ENCODE results near the gene PRKG1. TPM values are rescaled to one million over a fixed set of nuclear protein-coding genes. Genes with fewer than 3 reads are reported as not detected.

The PRKG1 gene
- total and polyA plus RNA-seq, 2 donors (not counting 1 experiment from before 2014, with no cell fraction given), result not detected

GRCh38 chr10:52031771-52032170 lies 957.5 kb downstream of the PRKG1 start:
- H3K9ac ChIP-seq (ENCODE audit: low read length), result no peak overlapping the region
- H3K4me1 ChIP-seq (ENCODE audit: control insufficient read depth in 2 of 2, insufficient read depth in 2 of 2, low read length in 2 of 2), result no peaks in the 10 kb centered on the region
- intact Hi-C loops (cut with micrococcal nuclease), result no loop called here
- POLR2A ChIA-PET, result no interaction called here
- H4K20me1 ChIP-seq (ENCODE audit: control insufficient read depth, insufficient read depth, low read length, poor library complexity, severe bottlenecking), result no peaks in the 10 kb centered on the region
- H3K4me2 ChIP-seq (replicated peaks; ENCODE audit: low read depth, low read length, poor library complexity, severe bottlenecking), result no peak overlapping the region
- no peak overlapping the region for H3K27ac ChIP-seq (ENCODE audit: low read length in 2 of 2)
- Mint-ChIP-seq H3K27ac (no peak overlapping the region), H3K9me3 (ENCODE audit: insufficient read depth) (no peaks in the 10 kb centered on the region), H3K4me3 (no peak overlapping the region), H3K4me1 (no peaks in the 10 kb centered on the region), H3K27me3 (no peaks in the 10 kb centered on the region)
- DNase-seq (no peak), ATAC-seq (ENCODE audit: low read depth) (no peak)
- H3K79me2 ChIP-seq (ENCODE audit: control insufficient read depth, insufficient read depth, low read length), result no peaks in the 10 kb centered on the region
- H3K36me3 ChIP-seq (replicated peaks in 1 of 2; ENCODE audit: control extremely low read depth in 1 of 2, control insufficient read depth in 1 of 2, extremely low read depth in 1 of 2, insufficient read depth in 2 of 2, low read length in 1 of 2), result no peaks in the 10 kb centered on the region
- H3K27me3 ChIP-seq (replicated peaks in 1 of 4; ENCODE audit: control extremely low read depth in 1 of 4, control insufficient read depth in 3 of 4, insufficient read depth in 4 of 4, low read length in 3 of 4), result no peaks in the 10 kb centered on the region
- H3K4me3 ChIP-seq (ENCODE audit: control extremely low read depth in 1 of 5, extremely low read depth in 1 of 5, insufficient read depth in 1 of 5, low read depth in 2 of 5, low read length in 4 of 5), result no peak overlapping the region
- no peaks in the 10 kb centered on the region for H3K9me3 ChIP-seq (ENCODE audit: control extremely low read depth in 1 of 3, control insufficient read depth in 2 of 3, insufficient read depth in 1 of 3, low read length in 2 of 3)
- CTCF ChIA-PET, result no interaction called here
- TF ChIP-seq, protein P1, sequence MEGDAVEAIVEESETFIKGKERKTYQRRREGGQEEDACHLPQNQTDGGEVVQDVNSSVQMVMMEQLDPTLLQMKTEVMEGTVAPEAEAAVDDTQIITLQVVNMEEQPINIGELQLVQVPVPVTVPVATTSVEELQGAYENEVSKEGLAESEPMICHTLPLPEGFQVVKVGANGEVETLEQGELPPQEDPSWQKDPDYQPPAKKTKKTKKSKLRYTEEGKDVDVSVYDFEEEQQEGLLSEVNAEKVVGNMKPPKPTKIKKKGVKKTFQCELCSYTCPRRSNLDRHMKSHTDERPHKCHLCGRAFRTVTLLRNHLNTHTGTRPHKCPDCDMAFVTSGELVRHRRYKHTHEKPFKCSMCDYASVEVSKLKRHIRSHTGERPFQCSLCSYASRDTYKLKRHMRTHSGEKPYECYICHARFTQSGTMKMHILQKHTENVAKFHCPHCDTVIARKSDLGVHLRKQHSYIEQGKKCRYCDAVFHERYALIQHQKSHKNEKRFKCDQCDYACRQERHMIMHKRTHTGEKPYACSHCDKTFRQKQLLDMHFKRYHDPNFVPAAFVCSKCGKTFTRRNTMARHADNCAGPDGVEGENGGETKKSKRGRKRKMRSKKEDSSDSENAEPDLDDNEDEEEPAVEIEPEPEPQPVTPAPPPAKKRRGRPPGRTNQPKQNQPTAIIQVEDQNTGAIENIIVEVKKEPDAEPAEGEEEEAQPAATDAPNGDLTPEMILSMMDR (IDR thresholded peaks at IDR 0.05), result no peak
- TF ChIP-seq EZH2 (IDR thresholded peaks at IDR 0.05; ENCODE audit: borderline replicate concordance, insufficient read depth, low read depth, low read length, poor library complexity, severe bottlenecking), result no peak
- H2AFZ ChIP-seq (ENCODE audit: insufficient read depth, low read depth, low read length, poor library complexity, severe bottlenecking), result no peak overlapping the region

GRCh38 chr10:52032681-52033629 lies 958.7 kb downstream of the PRKG1 start:
- H3K27ac Mint-ChIP-seq, result no peak overlapping the region
- ATAC-seq (ENCODE audit: low read depth), result no peak
- no peak overlapping the region for H2AFZ ChIP-seq (ENCODE audit: insufficient read depth, low read depth, low read length, poor library complexity, severe bottlenecking)
- no peaks in the 10 kb centered on the region for H3K27me3 ChIP-seq (replicated peaks in 1 of 4; ENCODE audit: control extremely low read depth in 1 of 4, control insufficient read depth in 3 of 4, insufficient read depth in 4 of 4, low read length in 3 of 4)
- TF ChIP-seq EZH2 (IDR thresholded peaks at IDR 0.05; ENCODE audit: borderline replicate concordance, insufficient read depth, low read depth, low read length, poor library complexity, severe bottlenecking), result no peak
- TF ChIP-seq, protein P1 (IDR thresholded peaks at IDR 0.05), result no peak
- H3K79me2 ChIP-seq (ENCODE audit: control insufficient read depth, insufficient read depth, low read length), result no peaks in the 10 kb centered on the region
- H3K36me3 ChIP-seq (replicated peaks in 1 of 2; ENCODE audit: control extremely low read depth in 1 of 2, control insufficient read depth in 1 of 2, extremely low read depth in 1 of 2, insufficient read depth in 2 of 2, low read length in 1 of 2), result no peaks in the 10 kb centered on the region
- no peaks in the 10 kb centered on the region for H3K4me1 Mint-ChIP-seq
- H3K9ac ChIP-seq (ENCODE audit: low read length), result no peak overlapping the region
- H3K4me3 Mint-ChIP-seq, result no peak overlapping the region
- DNase-seq, result no peak
- intact Hi-C loops (cut with micrococcal nuclease), result no loop called here
- ChIA-PET CTCF (no interaction called here), POLR2A (no interaction called here)
- no peak overlapping the region for H3K4me2 ChIP-seq (replicated peaks; ENCODE audit: low read depth, low read length, poor library complexity, severe bottlenecking)
- H3K27ac ChIP-seq (ENCODE audit: low read length in 2 of 2), result no peak overlapping the region
- H4K20me1 ChIP-seq (ENCODE audit: control insufficient read depth, insufficient read depth, low read length, poor library complexity, severe bottlenecking), result no peaks in the 10 kb centered on the region
- 88% methylated on average over 4 of the region's 6 CpGs for WGBS (ENCODE audit: insufficient coverage)
- no peaks in the 10 kb centered on the region for H3K9me3 ChIP-seq (ENCODE audit: control extremely low read depth in 1 of 3, control insufficient read depth in 2 of 3, insufficient read depth in 1 of 3, low read length in 2 of 3)
- H3K9me3 Mint-ChIP-seq (ENCODE audit: insufficient read depth), result no peaks in the 10 kb centered on the region
- no peak overlapping the region for H3K4me3 ChIP-seq (ENCODE audit: control extremely low read depth in 1 of 5, extremely low read depth in 1 of 5, insufficient read depth in 1 of 5, low read depth in 2 of 5, low read length in 4 of 5)
- H3K27me3 Mint-ChIP-seq, result no peaks in the 10 kb centered on the region
- no peaks in the 10 kb centered on the region for H3K4me1 ChIP-seq (ENCODE audit: control insufficient read depth in 2 of 2, insufficient read depth in 2 of 2, low read length in 2 of 2)

Measured in B cell (primary cell).